Measurements from ENCODE around the gene EEFSEC.

- TF ChIP-seq CTCF (IDR thresholded peaks at IDR 0.05) (no peak), EZH2 (IDR thresholded peaks at IDR 0.05) (no peak)
Observed at GRCh38 chr3:128424508-128425069, 271.3 kb downstream of the EEFSEC start.
